CD4-positive, alpha-beta T cell treated with Interferon alpha-2 for 1 hour (primary cell): Measurements from ENCODE around the gene CDC42SE1.
A peak's percentile ranks its signal among the peaks of the same experiment; 100 is the strongest.

Source experiments
- DNase-seq, 2 donors: peaks; one replicate each; pipeline ENCODE4 v3.0.0-alpha.2; 2020 to 2022

Gene CDC42SE1

DNA sequence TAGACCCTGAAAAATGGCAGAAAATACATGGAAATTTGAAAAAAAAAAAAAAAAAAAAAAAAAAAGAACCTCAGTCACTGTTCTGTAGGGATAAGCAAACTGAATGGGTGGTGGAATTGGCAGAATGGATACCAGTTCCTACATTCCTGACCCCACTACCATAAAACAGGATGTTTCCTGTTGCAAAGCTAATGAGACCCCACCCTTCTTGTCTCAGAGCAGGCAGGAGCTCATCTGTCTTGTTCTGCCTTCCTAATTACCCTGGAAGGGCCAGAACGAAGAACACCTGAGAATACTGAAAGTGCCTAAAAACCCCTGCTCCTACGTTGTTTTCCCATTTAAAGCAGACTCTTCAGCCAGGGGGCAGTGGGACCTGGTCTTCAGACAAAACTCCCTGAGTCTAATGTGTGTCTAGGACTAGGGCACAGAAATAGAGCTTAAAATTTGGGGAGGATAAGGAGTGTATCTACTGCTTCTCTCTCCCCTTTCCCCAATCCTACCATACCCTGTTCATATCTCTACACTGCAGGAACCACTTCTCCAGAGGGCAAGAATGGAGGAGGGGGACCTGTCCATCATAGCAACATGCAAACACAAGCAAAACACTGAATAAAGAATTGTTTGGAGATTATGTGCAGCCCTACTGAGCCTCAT lies 7.9 kb downstream of the CDC42SE1 start:
- DNase-seq = no peak

DNA sequence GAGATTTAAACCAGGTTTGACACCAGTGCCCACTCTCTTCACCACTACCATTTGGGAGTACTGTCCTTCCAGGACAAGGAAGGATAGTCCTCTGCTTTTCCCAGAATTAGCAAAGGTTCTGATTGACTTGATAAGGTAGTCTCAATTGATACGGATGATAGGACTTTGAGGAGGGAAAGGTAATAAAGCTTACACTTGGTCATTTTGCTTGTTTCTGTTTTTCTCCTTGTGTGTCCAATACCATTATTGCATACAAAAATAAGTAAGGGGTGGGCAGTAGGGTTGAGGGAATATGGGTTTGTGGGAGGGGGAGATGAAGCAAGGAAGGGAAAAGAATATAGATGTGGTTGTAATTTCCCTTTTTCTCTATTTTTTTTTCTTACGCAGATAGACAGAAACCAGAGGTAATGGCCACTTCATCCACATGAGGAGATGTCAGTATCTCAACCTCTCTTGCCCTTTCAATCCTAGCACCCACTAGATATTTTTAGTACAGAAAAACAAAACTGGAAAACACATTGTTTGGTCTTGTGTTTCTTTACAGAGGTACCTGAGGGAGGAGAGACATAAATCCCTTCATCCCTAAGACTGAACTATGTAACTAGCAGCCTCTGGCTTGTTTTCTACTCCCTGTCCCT lies 9.3 kb downstream of the CDC42SE1 start:
- no peak for DNase-seq

- peak in 1 of 2 donors; percentile 17 for DNase-seq
Observed at GRCh38 chr1:151049458-151049857, 10.0 kb downstream of the CDC42SE1 start.

DNA sequence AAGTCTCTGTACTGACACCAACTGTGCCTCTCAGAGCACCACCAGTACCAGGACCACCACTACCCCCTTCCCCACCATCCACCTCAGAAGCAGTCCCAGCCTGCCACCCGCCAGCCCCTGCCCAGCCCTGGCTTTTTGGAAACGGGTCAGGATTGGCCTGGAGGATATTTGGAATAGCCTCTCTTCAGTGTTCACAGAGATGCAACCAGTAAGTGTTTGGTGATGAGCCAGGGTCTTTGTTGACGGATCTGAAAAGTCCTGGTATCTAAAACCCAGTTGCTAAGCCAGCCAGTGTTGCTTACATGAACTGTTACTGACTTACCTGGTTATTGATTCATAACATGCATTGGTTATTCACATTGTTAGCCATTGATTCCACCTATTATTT lies 10.8 kb downstream of the CDC42SE1 start:
- DNase-seq = no peak

- DNase-seq = peak; percentile 59 to 72
Observed at GRCh38 chr1:151047925-151048644, 11.3 kb downstream of the CDC42SE1 start.

GRCh38 chr1:151047591-151047924 lies 11.9 kb downstream of the CDC42SE1 start, which contains the start of gene C1orf56:
TSS of gene C1orf56 (plus strand) at chr1:151047751. CDS start at chr1:151047848, 97 bp downstream.
- peak; percentile 54 to 73 for DNase-seq

- DNase-seq = peak in 1 of 2 donors; percentile 26
Observed at GRCh38 chr1:151043163-151043562, 16.3 kb downstream of the CDC42SE1 start.

- no peak for DNase-seq
Observed at GRCh38 chr1:151039521-151039920, 19.9 kb downstream of the CDC42SE1 start.

DNA sequence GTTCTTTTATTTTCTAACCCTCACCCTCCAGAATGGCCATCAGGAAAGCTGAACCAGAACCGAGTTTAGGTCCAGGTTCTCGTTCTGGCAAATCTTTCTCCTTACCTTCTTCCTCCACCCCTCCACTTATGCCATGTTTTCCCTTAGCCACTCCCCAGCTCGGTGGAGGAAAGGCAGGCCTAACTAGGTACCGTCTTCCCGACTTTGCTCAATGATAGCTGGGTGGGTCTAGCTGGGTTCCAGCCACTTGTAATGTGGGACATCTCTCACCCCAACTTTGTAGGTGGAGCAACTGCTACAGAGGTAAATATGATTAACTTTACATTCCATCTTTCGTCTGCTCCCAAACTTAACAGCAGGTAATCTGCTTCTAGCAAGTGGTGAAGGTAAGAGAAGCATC lies 22.4 kb downstream of the CDC42SE1 start:
- no peak for DNase-seq

- no peak for DNase-seq
Observed at GRCh38 chr1:151036356-151036755, 23.1 kb downstream of the CDC42SE1 start, which contains the start of gene BNIPL. TSS of gene BNIPL (plus strand) at chr1:151036586. CDS start at chr1:151036726, 140 bp downstream.

- DNase-seq = no peak
Observed at GRCh38 chr1:151035167-151035566, 24.3 kb downstream of the CDC42SE1 start.

GRCh38 chr1:151032164-151032563 lies 27.3 kb downstream of the CDC42SE1 start:
- DNase-seq = no peak

DNA sequence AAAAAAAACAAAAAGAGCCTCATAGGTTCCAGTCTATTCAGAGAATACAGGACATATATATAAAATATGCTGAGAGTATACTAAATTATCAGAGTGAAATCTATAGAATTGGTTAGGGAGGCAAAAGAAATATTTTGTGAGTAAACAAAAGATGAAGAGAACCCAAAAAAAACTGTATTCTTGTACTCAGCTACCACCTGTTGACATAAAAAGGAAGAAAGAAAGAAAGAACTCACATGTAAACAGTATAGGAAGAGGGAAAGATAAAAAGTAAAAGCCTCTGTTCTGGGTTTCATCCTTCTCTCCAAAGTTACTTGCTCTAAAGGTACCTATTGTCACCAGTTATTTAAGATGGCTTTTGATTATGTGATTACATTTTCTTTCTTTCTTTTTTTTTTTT lies 33.0 kb downstream of the CDC42SE1 start:
- no peak for DNase-seq

DNA sequence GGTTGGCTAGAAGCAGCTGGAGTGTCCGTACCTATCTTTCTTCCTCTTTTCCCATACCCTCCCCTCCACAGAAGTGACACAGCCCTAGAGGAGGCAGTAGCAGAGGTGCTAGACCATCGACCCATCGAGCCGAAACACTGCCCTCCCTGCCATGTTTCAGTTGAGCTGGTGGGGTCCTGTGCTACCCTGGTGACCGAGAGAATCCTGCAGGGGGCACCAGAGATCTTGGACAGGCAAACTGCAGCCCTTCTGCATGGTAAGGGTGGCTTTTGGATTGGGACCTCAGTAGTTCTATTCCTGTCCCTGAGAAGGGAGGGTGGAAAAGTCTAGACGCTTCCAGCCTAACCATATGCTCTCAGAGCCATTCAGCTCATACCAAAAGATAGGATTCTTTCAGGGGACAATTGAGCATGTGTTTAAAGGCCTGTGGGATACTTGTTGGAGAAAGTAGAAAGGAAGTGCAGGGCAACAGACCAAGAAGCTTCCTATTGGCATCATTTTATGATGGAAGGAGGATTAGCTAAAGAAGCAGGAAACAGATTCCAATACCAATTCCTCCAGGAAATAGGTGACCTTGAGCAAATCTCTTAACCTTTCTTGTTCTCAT lies 34.8 kb downstream of the CDC42SE1 start:
- peak; percentile 87 to 91 for DNase-seq

DNA sequence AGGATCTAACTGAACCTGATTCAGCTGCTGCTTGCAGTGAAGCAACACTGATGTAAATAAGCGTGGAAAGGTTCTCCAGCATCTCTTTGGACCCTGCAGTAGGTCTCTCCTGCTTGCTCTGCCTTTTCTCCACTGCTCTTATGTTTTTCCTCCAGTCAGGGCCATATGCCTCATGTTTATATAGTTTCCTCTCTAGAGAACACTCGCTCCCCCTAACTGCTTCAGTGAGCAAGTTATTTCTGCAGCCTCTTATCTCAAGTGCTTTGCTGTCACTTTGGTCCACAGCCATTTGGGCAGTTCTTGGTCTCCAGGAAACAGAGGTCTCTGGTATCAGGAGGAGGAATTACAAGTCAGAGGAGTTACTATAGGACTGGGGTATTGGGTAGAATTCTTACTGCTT lies 45.9 kb downstream of the CDC42SE1 start:
- no peak for DNase-seq

- DNase-seq = no peak
Observed at GRCh38 chr1:151012684-151013471, 46.5 kb downstream of the CDC42SE1 start.

GRCh38 chr1:151011154-151011850 lies 48.1 kb downstream of the CDC42SE1 start:
- DNase-seq = no peak

DNA sequence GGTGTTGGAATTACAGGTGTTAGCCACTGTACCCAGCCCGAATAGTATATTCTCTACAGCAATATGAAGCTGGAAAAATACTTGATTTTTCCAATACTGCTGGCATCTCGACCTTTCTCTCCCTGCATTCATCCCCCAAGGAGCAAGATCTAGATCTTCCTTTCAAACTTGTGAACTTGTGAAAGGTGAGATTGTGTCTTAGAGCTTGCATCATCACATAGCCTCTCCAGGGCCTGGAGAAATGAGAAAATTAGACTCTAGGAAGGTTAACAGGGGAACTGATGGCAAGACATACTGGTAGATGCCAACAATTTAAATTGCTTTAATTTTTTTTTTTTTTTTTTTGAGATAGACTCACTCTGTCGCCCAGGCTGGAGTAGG lies 49.1 kb downstream of the CDC42SE1 start:
- DNase-seq = no peak

- no peak for DNase-seq
Observed at GRCh38 chr1:151009674-151010345, 49.6 kb downstream of the CDC42SE1 start.

DNA sequence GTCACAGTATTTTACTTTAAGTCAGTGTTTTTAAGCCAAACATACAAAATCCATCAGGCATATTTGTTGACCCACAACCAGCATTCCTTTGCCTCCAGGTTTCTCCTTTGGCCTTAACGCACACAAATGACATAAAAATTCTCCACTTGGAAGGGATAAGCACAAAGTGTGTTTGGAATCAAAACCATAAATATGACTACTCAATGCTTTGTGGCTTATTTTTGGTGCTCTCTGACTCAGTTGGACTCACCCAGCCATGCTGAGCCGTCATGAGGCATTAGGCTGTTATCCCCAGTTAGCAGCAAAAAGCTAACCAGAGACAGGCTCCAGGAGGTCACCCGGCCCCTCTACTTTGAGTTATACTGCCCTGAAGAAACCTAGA lies 50.2 kb downstream of the CDC42SE1 start:
- DNase-seq = no peak
